Nephron (organoid): ENCODE measurements around the gene TUBGCP4.

Experiments
- H3K27ac Mint-ChIP-seq, 3 experiments: 2 replicates each; pipeline ENCODE4 v1.8.0; 2020; ENCODE audit warnings: mixed read lengths in 3 of 3, mild to moderate bottlenecking in 2 of 3, moderate library complexity in 1 of 3
- H3K27me3 Mint-ChIP-seq: 2 replicates; pipeline ENCODE4 v1.8.0; 2021; ENCODE audit warnings: low read depth, mild to moderate bottlenecking, moderate library complexity, mixed read lengths
- H3K36me3 Mint-ChIP-seq: 2 replicates; pipeline ENCODE4 v1.8.0; 2020; ENCODE audit warnings: low read depth, mixed read lengths
- H3K4me1 Mint-ChIP-seq: 2 replicates; pipeline ENCODE4 v1.8.0; 2020; ENCODE audit warnings: mixed read lengths
- H3K4me3 Mint-ChIP-seq, 3 experiments: 2 replicates each; pipeline ENCODE4 v1.8.0; 2020; ENCODE audit warnings: mild to moderate bottlenecking in 3 of 3, mixed read lengths in 3 of 3, moderate library complexity in 2 of 3
- H3K9me3 Mint-ChIP-seq: 2 replicates; pipeline ENCODE4 v1.8.0; 2020; ENCODE audit warnings: mixed read lengths
- CTCF ChIP-seq, 3 experiments: fragments of 200-600 bp; sonication (generic); IDR thresholded peaks; one replicate each; pipeline ENCODE4 v1.5.0; 2021; ENCODE audit warnings: antibody characterized with exemption in 3 of 3; ENCODE audit not compliant: unreplicated experiment in 3 of 3

Gene TUBGCP4

DNA sequence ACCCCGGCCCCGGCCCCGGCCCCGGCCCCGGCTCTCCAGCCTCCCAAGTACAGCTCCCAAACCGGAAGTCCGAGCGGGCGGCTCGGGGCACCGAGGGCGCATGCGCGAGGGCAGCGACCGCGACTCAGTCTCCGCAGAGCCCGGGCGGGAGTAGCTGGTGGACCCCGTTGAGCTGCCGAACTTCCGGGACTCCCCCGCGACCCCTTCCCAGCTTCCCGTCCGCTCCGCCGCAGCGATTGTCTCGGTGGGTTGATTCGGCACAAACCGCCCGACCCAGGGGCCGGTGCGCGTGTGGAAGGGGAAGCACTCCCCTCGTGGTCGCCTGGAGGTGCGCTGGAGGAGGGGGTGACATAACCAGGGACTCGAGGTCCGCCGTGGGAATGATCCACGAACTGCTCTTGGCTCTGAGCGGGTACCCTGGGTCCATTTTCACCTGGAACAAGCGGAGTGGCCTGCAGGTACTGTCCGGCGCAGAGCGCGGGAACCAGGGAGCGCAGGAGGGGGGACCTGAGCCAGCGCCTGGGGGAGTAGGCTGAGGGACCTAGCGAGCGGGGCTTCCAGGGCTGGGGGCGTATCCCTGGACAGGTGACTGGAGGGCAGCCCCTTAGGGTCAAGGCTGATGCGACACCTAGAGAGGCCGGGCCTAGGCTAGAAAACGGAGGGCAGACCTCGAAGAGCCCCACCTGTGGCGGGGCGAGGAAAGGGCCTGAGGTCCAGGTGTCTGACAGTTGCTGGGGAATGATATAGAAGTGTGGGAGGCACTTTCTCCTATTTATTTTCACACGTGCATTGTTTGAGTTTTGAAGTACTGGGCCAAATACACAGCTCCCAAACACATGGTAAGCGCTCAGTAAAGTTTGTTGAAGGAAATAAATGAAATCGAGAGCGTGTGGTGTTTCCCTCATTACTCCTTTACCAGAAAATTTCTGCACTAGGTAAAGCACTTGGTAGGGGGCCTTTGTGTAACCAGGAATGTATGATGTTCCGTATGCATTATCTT, at the start of gene TUBGCP4, which contains the start of gene ZSCAN29:
Gene TUBGCP4 (plus strand): TSS at position 127 of the 1,000 bp plus-strand sequence. CDS start 254 bp downstream, at position 381.
Gene ZSCAN29 (minus strand): TSS at position 69 of the 1,000 bp plus-strand sequence. CDS start 1,130 bp downstream, outside the sequence.
- no peaks in the 10 kb centered on the region for H3K27me3 Mint-ChIP-seq
- peak within 1 kb of the TSS; percentile 82 to 94 (median 86) for H3K27ac Mint-ChIP-seq
- H3K4me1 Mint-ChIP-seq, result peaks cover 28% of the 10 kb centered on the region
- H3K4me3 Mint-ChIP-seq, result peak within 1 kb of the TSS; percentile 93 to 98 (median 95)
- peaks cover 19% of the 10 kb centered on the region for H3K9me3 Mint-ChIP-seq
- peak; percentile 29 to 34 (median 31) for TF ChIP-seq CTCF (IDR thresholded peaks at IDR 0.05; ENCODE audit: unreplicated experiment in 3 of 3)
- H3K36me3 Mint-ChIP-seq, result peaks cover 44% of the 10 kb centered on the region

DNA sequence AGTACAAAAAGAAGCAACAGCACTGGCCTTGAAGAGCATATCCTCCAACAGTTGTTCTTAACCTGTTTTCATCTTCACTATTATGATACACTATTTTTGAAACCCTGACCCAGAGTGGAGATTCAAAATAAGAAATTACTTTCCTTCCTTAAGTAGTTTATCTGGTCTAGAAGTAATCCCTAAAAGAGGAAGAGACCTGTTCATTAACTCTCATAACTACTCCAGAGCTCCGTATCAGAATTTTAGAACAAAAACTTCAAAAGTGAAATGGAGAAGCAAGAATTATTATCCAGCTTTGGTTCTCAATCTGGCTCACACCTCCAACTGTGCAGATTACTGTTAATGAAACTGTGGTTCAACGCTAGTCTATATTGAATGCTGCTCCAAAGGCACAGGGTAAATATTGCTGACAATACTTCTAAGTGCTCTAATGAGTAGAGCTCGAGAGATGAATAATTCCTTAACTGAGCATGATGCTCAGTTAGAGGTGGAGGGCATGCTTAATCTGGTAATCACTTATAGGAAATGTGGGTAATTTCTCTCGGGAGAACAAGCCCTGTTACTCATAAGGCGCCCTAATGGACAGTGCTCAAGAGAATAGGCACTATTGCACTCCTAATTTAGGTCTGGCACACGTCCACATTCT, 45.7 kb upstream of the TUBGCP4 start:
- no peak overlapping the region for H3K4me3 Mint-ChIP-seq
- no peak overlapping the region for H3K27ac Mint-ChIP-seq
- H3K27me3 Mint-ChIP-seq, result peaks cover 14% of the 10 kb centered on the region
- peaks cover 24% of the 10 kb centered on the region for H3K36me3 Mint-ChIP-seq
- H3K4me1 Mint-ChIP-seq, result peaks cover 9% of the 10 kb centered on the region
- H3K9me3 Mint-ChIP-seq, result no peaks in the 10 kb centered on the region
- no peak for TF ChIP-seq CTCF (IDR thresholded peaks at IDR 0.05; ENCODE audit: unreplicated experiment in 3 of 3)

- Mint-ChIP-seq H3K36me3 (peaks cover 37% of the 10 kb centered on the region), H3K4me1 (peaks cover 23% of the 10 kb centered on the region), H3K9me3 (no peaks in the 10 kb centered on the region), H3K27ac (peak overlapping the region; percentile 98 to 100 (median 99)), H3K27me3 (peaks cover 3% of the 10 kb centered on the region), H3K4me3 (peak overlapping the region; percentile 96 to 97 (median 97))
- TF ChIP-seq CTCF (IDR thresholded peaks at IDR 0.05; ENCODE audit: unreplicated experiment in 3 of 3), result no peak
These were observed 41.5 kb upstream of the TUBGCP4 start for GRCh38 chr15:43329217-43329959.

DNA sequence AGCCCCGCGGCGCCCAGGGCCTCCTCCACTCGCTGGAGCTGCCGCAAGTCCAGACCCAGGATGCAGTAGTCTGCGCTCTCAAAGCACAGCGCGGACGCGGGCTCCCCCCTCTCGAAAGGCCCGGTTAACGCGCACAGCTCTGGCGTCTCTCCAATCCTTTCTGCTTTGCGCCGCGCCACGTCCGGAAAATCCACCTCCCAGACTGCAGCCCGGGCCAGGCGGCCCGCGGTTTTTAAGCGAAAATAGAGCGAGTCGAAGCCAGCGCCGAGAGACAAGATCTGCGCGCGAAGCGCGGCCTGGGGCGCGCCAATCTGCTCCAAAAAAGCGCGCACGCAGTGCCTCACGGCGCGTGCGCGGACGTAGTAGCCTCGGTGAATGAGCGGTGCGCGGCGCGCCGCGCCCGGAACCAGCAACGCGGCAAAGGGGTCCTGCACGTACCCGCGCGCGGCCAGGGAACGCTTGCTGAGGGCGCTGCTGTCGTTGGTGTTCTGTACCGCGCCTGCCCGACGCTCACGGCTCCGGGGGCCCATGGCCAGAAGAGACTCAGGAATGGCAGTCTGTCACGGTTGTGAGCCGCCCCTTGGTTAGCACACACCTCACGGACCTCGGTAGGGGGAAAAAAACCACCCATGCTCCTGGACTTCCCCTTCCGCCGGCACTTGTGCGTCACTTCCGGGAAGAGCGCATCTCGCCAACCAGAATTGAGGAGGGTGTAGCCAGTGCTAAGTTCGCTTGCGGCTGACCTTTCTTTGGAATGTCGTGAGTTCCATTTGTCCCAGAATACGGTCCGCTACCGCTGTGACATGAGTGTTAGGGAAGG, 40.7 kb upstream of the TUBGCP4 start, which contains the start of gene LCMT2:
Gene LCMT2 (minus strand): TSS at position 614 of the 820 bp plus-strand sequence. CDS start 84 bp downstream, at position 530.
- Mint-ChIP-seq H3K36me3 (peaks cover 42% of the 10 kb centered on the region), H3K9me3 (no peaks in the 10 kb centered on the region), H3K27ac (peak within 1 kb of the TSS; percentile 98 to 100 (median 99)), H3K4me3 (peak within 1 kb of the TSS; percentile 96 to 97 (median 97)), H3K27me3 (peaks cover 3% of the 10 kb centered on the region), H3K4me1 (peaks cover 23% of the 10 kb centered on the region)
- TF ChIP-seq CTCF (IDR thresholded peaks at IDR 0.05; ENCODE audit: unreplicated experiment in 3 of 3), result no peak

- H3K27me3 Mint-ChIP-seq, result peaks cover 3% of the 10 kb centered on the region
- H3K27ac Mint-ChIP-seq, result peak overlapping the region; percentile 98 to 100 (median 99)
- no peak for TF ChIP-seq CTCF (IDR thresholded peaks at IDR 0.05; ENCODE audit: unreplicated experiment in 3 of 3)
- peaks cover 47% of the 10 kb centered on the region for H3K36me3 Mint-ChIP-seq
- peaks cover 23% of the 10 kb centered on the region for H3K4me1 Mint-ChIP-seq
- H3K9me3 Mint-ChIP-seq, result no peaks in the 10 kb centered on the region
- H3K4me3 Mint-ChIP-seq, result peak overlapping the region; percentile 96 to 97 (median 97)
These were observed 40.2 kb upstream of the TUBGCP4 start for GRCh38 chr15:43330780-43331087.
